GM04503 (cell line): ENCODE data around the gene ITGAL.

Experiments used
- DNase-seq: peaks from one replicate; pipeline ENCODE4 v3.0.0-alpha.2; 2012; ENCODE audit warnings: low read depth

ITGAL gene

GRCh38 chr16:30541502-30542329 lies 69.2 kb downstream of the ITGAL start:
- no peak for DNase-seq

DNA sequence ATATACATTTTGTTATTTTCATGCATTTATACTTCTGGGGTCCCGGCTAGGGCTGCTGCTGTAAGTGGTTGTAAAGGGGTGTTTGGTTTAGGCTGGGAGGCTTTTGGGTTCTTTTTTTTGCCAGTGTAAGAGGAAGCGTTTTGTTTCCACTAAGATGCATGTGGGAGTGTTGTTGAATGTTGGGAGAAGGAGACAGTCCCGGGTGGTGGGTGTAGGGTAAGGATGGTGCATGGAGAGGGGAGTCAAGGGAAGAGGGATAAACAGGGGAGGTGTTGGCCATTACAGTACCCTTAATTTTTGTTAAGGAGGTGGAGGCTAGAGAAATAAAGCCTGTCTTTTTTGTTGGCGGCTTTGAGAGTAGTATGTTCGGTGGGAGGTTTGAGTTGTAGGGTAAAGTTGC lies 70.5 kb downstream of the ITGAL start:
- no peak for DNase-seq

DNA sequence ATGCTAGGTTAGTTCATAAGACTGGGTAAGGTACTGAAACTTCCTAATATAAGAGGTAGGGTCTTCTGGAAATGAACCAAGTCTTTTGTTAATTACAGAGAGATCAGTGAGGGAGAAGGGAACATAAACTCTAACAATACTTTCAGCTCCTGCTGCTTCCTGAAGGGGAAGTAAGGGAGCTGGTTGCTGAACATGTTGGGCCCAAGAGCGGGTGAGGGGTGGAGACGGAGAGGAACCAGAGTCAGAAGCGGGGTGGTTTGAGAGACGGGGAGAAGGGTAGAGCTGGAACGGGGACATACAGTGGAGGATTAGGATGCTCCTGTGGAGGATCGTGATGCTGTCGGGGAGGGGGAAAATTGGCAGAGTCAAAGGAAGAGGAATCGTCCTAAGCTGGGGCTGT lies 73.6 kb downstream of the ITGAL start:
- no peak for DNase-seq

GRCh38 chr16:30548416-30549253 lies 76.1 kb downstream of the ITGAL start:
- DNase-seq, result no peak

GRCh38 chr16:30551781-30552180 lies 79.2 kb downstream of the ITGAL start:
- no peak for DNase-seq

DNA sequence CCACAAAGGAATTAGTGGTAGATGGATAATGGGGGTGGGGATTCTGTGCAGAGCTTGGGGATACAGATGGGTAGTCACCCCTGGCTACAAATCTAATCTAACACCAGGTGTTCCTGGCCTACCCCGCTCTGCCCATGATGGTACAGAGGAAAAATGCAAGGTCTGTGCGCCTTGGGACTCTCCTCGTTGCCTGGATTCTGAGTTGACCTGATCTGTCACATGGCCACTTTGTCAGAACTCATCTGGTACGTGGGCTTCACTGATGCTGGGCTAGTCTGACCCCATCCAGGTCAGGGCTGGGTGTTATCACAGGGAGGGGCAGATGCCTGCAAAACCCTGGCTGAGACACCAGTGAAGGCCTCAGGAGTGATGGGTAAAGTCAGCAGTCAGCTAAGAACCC lies 80.4 kb downstream of the ITGAL start:
- no peak for DNase-seq

DNA sequence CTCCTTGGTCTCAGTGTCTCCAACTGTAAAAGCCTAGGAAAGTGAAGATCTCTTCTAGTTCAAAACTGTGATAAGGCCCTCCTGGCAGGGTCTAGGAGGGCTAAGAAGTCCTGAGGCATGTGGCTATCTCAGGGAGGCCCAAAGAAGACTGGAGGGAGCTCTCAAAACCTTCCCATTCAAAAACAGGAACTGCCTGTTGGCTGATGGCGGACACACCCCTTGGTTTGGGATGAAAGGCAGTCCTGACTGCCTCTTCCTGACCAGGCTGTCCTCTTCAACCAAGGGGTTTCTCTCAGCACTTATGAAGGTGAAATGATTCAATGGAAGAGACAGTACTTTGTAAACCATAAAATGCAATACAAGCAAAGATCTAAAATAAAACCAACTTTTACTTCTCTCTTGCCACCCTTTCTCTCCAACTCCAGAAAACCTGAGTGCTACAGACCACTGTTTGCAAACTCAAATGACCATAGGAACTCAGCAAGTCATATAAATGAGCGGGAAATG lies 80.9 kb downstream of the ITGAL start:
- DNase-seq, result no peak

DNA sequence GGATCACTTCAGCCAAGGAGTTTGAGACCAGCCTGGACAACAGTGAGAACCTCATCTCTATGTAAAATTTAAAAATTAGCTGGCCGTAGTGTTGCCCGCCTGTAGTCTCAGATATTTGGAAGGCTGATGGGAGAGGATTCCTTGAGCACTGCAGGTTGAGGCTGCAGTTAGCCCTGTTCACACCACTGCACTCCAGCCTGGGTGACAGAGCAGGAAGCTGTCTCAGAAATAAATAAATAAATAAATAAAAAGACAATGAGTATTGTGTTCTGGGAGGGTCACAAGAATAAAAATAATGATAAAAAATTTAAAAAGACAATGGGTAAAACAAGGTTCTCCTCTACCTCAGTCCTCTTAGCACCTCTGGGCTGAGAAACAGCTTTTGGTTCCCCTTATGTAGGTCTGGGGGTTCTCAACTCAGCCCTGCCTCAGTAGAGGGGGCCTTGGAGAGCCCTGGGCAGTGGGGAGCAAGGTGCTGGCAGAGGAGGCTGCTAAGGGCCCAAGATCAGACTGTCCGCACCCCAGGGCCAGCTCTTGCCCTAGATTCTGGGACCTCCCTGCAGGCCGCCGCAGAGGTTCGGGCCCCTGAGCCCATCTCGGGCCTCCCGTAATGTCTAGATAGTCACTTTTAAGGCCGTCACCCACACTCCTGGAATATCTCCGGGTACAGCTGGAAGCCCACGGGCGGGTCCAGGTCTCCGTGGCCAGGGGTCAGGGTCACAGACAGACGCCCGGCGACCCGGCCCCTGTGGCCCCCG lies 82.2 kb downstream of the ITGAL start:
- no peak for DNase-seq

DNA sequence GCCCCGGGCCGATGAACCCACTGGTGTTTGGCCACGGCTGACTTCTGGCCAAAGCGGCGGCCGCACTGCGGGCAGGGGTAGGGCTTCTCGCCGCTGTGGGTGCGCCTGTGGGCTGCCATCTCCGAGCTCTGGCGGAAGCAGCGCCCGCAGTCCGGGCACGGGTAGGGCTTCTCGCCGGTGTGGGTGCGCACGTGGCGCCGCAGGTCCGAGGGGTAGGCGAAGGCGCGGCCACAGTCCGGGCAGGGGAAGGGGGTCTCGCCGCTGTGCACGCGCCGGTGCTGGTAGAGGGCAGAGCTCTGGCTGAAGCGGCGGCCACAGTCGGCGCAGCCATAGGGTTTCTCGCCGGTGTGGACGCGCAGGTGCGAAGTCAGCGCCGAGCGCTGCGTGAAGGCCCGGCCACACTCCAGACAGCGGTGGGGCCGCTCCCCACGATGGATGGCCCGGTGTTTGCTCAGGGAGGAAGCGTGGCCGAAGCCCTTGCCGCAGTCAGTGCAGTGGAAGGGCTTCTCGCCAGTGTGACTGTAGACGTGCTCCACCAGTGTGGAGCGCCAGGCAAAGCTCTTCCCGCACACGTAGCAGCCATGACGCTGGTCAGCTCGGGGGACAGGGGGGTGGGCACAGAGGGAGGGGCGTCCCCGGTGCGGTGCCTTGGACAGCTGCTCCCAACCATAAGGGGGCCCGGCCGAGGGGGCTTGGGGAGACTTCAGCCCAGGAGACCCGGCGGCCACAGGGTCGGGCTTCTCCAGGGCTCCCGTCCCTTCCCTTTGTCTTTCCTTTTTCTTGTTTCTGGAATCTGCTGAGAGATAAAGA lies 83.0 kb downstream of the ITGAL start:
- DNase-seq, result no peak

DNA sequence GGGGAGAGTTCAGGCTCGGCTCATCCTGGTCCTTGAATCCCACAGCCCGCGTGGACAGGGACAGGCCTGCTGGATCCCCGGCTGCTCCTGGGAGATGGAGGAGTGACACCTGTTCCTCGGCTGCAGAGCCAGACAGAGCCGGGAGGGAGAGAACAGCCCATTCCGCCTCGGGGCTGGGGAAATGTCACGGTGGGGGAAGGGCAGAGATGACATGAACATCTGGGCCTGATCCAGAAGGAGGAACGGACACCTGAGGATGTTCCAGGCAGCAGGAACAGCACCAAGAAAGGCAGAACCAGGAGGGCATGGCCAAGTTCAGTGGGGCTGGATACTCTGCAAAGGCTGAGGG lies 83.6 kb downstream of the ITGAL start:
- DNase-seq, result no peak

DNA sequence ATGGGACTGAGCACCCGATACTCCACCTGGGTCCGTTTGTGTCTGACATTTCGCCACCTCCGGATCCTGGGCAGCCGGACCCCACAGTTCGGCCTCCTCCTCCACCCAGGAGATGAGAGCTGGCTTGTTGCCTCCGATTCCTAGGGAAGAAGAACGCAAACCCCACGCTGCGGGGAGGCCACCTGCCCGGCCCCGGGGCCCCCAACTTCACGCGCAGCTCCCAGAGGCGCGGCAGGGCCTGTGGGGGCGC lies 85.1 kb downstream of the ITGAL start:
- no peak for DNase-seq

DNA sequence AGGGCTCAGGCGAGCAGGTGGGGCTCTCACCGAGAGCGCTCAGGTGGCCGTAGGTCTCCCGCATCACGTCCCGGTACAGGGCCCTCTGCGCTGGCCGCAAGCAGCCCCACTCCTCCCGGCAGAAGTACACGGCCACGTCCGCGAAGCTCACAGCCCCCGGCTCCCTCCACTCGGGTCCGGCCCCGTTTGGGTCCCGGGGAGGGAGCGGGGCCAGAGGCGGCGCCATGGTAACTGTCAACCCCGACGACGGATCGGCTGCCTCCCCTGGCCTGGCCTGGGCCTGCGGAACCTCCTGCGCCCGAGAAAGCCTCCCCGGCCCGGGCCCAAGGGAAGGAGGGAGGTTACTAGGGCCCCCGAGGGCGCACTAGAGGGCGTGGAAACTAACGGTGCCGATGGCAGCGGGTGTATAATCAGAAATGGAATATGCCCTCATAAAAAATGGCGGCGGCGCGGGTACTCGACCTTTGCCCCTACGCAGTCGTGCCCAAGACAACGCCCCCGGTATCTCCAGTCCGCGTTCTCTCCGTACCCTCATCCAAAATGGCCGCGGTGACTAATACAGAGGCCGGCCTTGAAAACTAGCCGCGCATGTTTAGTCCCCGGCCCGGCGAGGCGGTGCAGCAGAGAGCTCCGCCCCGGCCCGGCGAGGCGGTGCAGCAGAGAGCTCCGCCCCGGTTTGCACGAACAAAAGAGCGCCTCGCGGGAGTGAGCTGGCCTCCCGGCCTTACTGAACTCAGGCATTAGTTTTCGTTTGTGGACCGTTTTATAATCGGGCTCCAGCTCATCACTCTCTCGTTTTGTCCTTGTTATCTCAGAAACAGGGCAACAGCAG lies 85.6 kb downstream of the ITGAL start, which contains the start of gene ZNF764:
Gene ZNF764, minus strand, starts transcription at position 418 of the 832 bp plus-strand sequence. Its CDS starts 192 bp downstream, at position 226.
- DNase-seq, result peak; percentile 92

DNA sequence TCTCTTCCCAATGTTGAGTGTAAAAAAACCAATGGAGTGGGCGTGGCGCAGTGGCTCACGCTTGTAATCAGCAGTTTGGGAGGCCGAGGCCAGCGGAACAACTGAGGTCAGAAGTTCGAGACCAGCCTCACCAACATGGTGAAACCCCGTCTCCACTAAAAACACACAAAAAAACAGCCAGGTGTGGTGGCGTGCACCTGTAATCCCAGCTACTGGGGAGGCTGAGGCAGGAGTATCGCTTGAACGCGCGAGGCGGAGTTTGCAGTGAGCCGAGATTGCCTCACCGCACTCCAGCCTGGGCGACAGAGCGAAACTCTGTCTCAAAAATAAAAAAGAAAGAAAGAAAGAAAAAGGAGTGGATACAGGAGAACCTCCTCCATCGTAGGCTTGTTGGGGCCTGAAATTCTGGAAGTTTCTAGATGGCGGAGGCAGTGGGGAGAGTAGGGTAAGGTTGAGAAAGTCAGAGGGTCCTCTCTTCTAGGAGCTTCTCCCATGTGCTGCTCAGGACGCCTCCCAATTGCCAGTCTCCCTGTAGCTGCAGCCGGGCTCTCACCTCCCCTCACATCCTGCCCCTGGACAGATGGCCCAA lies 86.3 kb downstream of the ITGAL start:
- DNase-seq, result no peak

DNA sequence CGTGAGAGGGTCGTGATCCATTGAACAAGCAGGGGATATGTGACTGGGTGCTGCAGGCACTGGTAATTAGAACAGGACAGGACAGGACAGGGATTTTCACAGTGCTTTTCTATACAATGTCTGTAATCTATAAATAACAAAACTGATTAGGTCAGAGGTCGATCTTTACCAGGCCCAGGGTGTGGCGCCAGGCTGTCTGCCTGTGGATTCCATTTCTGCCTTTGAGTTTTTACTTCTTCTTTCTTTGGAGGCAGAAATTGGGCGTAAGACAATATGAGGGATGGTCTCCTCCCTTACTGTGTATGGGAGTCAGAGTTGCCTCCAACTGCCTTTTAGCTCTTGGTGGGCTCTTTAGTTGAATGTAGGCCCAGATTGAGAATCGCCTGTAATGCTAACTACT lies 87.1 kb downstream of the ITGAL start:
- no peak for DNase-seq

DNA sequence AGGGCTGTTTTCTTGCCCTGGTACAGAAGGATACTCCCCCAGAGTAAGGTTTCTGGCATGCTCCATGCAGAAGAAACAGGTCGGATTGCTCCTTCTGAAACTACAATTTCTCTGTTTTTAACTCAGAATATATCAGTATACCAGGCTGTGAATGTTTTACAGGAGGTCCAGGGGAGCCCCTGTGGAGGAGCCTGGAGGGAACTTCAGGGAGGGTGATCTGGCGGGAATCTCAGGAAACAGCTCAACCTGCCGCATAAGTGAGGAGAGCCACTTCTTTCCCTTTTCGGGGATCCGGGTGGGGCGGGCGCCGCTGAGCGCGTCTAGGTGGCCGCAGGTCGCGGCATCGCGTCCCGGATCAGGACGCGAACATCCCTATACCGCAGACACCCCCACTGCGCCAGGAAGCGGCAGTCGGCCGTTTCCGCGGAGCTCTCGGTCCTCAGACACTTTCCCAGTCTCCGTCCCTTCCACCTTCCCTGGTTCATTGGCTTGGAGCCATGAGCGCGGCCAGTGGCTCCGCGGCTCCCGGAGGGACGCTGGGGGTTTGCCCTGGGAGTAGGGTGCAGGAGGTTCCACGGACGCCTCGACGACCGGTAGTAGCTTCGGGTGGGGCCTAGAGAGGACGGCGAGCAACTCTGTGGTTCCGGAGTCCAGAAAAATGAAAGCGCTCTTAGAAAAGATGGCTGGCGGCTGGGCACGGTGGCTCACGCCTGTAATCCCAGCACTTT lies 88.7 kb downstream of the ITGAL start:
- DNase-seq, result no peak

GRCh38 chr16:30562021-30562420 lies 89.5 kb downstream of the ITGAL start:
- no peak for DNase-seq

- no peak for DNase-seq
Observed at GRCh38 chr16:30565526-30565925, 93.0 kb downstream of the ITGAL start.

GRCh38 chr16:30565984-30566383 lies 93.4 kb downstream of the ITGAL start:
- DNase-seq, result no peak

- no peak for DNase-seq
Observed at GRCh38 chr16:30566531-30566930, 94.0 kb downstream of the ITGAL start.
